IMR-90 (cell line): Measurements from ENCODE around the gene ALK. TPM values are rescaled to one million over a fixed set of nuclear protein-coding genes. Genes with fewer than 3 reads are reported as not detected.
A peak's percentile ranks its signal among the peaks of the same experiment; 100 is the strongest.

ENCODE experiments used
- ATAC-seq: fragments of 200-7000 bp; cut with Tn5 transposase; 2 replicates; pipeline ENCODE4 v1.9.1; 2020; ENCODE audit warnings: low read depth, mild to moderate bottlenecking, moderate library complexity
- BruUV-seq: library from RNA; stranded (reverse); fragments of 400-500 nt; replicated peaks from 2 replicates; lab custom pipeline; 2021; lab: Mats Ljungman, UMichigan
- CTCF ChIA-PET: fragments of 300-600 bp; formaldehyde crosslinking; extraction: SDS; loops from one replicate; lab custom pipeline; 2021; ENCODE audit warnings: antibody characterized with exemption; lab: Yijun Ruan, JAX
- POLR2A ChIA-PET: fragments of 300-600 bp; sonication (Branson Sonifier 250); formaldehyde crosslinking; loops from one replicate; lab custom pipeline; 2022; ENCODE audit warnings: antibody characterized with exemption; ENCODE audit not compliant: unreplicated experiment; lab: Charles Lee
- DNase-seq: peaks from one replicate; pipeline ENCODE4 v3.0.0; 2013
- H2AFZ ChIP-seq: replicated peaks from 2 replicates; pipeline ENCODE3; 2013; ENCODE audit warnings: low read length, mild to moderate bottlenecking; ENCODE audit not compliant: poor library complexity
- H2AK5ac ChIP-seq: 2 replicates; pipeline ENCODE4 v1.6.1; 2013; ENCODE audit warnings: low read depth, low read length, inconsistent platforms
- H2AK9ac ChIP-seq: replicated peaks from 2 replicates; pipeline ENCODE3; 2013; ENCODE audit warnings: mild to moderate bottlenecking, low read depth, low read length, moderate library complexity; ENCODE audit not compliant: poor library complexity
- H2BK120ac ChIP-seq: 2 replicates; pipeline ENCODE4 v1.6.1; 2013; ENCODE audit warnings: low read depth, low read length, inconsistent platforms
- H2BK15ac ChIP-seq: 3 replicates; pipeline ENCODE4 v1.6.1; 2013; ENCODE audit warnings: low read depth, low read length, inconsistent platforms
- H2BK20ac ChIP-seq: 2 replicates; pipeline ENCODE4 v1.6.1; 2013; ENCODE audit warnings: low read depth, mild to moderate bottlenecking, inconsistent platforms, low read length, moderate library complexity
- H2BK5ac ChIP-seq: 2 replicates; pipeline ENCODE4 v1.6.1; 2013; ENCODE audit warnings: mild to moderate bottlenecking, low read depth, low read length, inconsistent platforms; ENCODE audit not compliant: poor library complexity, severe bottlenecking
- H3K14ac ChIP-seq: replicated peaks from 2 replicates; pipeline ENCODE4 v1.6.1; 2013; ENCODE audit warnings: low read depth, low read length, inconsistent platforms
- H3K18ac ChIP-seq: 2 replicates; pipeline ENCODE4 v1.6.1; 2013; ENCODE audit warnings: low read depth, low read length, control low read depth
- H3K23ac ChIP-seq: 2 replicates; pipeline ENCODE4 v1.6.1; 2013; ENCODE audit warnings: low read depth, low read length, inconsistent platforms
- H3K27ac ChIP-seq: 2 replicates; pipeline ENCODE4 v1.5.1; 2013; ENCODE audit warnings: mild to moderate bottlenecking, control low read depth, low read length; ENCODE audit not compliant: insufficient read depth
- H3K27me3 ChIP-seq: 2 replicates; pipeline ENCODE4 v1.6.1; 2013; ENCODE audit warnings: low read length; ENCODE audit not compliant: control insufficient read depth, insufficient read depth
- H3K36me3 ChIP-seq: 2 replicates; pipeline ENCODE4 v1.6.1; 2013; ENCODE audit warnings: low read length, mixed read lengths; ENCODE audit not compliant: control insufficient read depth, insufficient read depth
- H3K4ac ChIP-seq: 2 replicates; pipeline ENCODE4 v1.6.1; 2013; ENCODE audit warnings: low read depth, low read length, inconsistent platforms
- H3K4me1 ChIP-seq: 2 replicates; pipeline ENCODE4 v1.6.1; 2013; ENCODE audit warnings: low read length, mixed read lengths; ENCODE audit not compliant: control insufficient read depth, insufficient read depth
- H3K4me2 ChIP-seq: 2 replicates; pipeline ENCODE4 v1.6.1; 2013; ENCODE audit warnings: low read depth, mild to moderate bottlenecking, control low read depth, low read length, moderate library complexity
- H3K4me3 ChIP-seq: 2 replicates; pipeline ENCODE4 v1.5.1; 2013; ENCODE audit warnings: low read depth, mild to moderate bottlenecking, control low read depth, low read length, moderate library complexity; ENCODE audit not compliant: insufficient read depth
- H3K56ac ChIP-seq: 2 replicates; pipeline ENCODE4 v1.6.1; 2013; ENCODE audit warnings: low read length, inconsistent platforms; ENCODE audit not compliant: insufficient read depth; ENCODE audit errors: extremely low read depth
- H3K79me1 ChIP-seq, 2 experiments: 2 replicates each; pipeline ENCODE4 v1.6.1; 2013; ENCODE audit warnings: low read length in 2 of 2, inconsistent platforms in 1 of 2, low read depth in 1 of 2
- H3K9ac ChIP-seq: 2 replicates; pipeline ENCODE4 v1.6.1; 2013; ENCODE audit warnings: low read depth, low read length, control low read depth
- H3K9me1 ChIP-seq: 2 replicates; pipeline ENCODE4 v1.6.1; 2013; ENCODE audit warnings: low read length, inconsistent platforms; ENCODE audit not compliant: insufficient read depth
- H3K9me3 ChIP-seq: 2 replicates; pipeline ENCODE4 v1.6.1; 2013; ENCODE audit warnings: low read length; ENCODE audit not compliant: control insufficient read depth, insufficient read depth
- H4K20me1 ChIP-seq: 2 replicates; pipeline ENCODE4 v1.6.1; 2013; ENCODE audit warnings: low read length, inconsistent platforms; ENCODE audit not compliant: insufficient read depth
- H4K5ac ChIP-seq: 2 replicates; pipeline ENCODE4 v1.6.1; 2013; ENCODE audit warnings: mild to moderate bottlenecking, low read depth, low read length, control low read depth
- H4K8ac ChIP-seq, 2 experiments: 2 replicates each; pipeline ENCODE4 v1.6.1; 2013; ENCODE audit warnings: low read depth in 2 of 2, low read length in 2 of 2, control low read depth in 1 of 2, inconsistent platforms in 1 of 2
- H4K91ac ChIP-seq: 2 replicates; pipeline ENCODE4 v1.6.1; 2013; ENCODE audit warnings: low read depth, low read length, inconsistent platforms; ENCODE audit not compliant: insufficient read depth
- BHLHE40 ChIP-seq: fragments of 150-350 bp; IDR thresholded peaks from 2 replicates; pipeline ENCODE4 v1.6.1; 2016; ENCODE audit warnings: mild to moderate bottlenecking, low read depth, low read length
- CEBPB ChIP-seq: IDR thresholded peaks from 2 replicates; pipeline ENCODE4 v1.6.1; 2012; ENCODE audit warnings: low read depth, low read length, improper control_type of control experiment
- FOS ChIP-seq: fragments of 150-350 bp; IDR thresholded peaks from 2 replicates; pipeline ENCODE4 v1.6.1; 2016; ENCODE audit warnings: low read depth, low read length
- MAZ ChIP-seq: IDR thresholded peaks from 2 replicates; pipeline ENCODE4 v1.6.1; 2012; ENCODE audit warnings: low read depth, mild to moderate bottlenecking, low read length, improper control_type of control experiment, moderate library complexity, borderline replicate concordance
- MXI1 ChIP-seq: IDR thresholded peaks from 2 replicates; pipeline ENCODE4 v1.6.1; 2012; ENCODE audit warnings: low read depth, mild to moderate bottlenecking, low read length, moderate library complexity, borderline replicate concordance
- NFE2L2 ChIP-seq: fragments of 150-350 bp; IDR thresholded peaks from 2 replicates; pipeline ENCODE4 v1.6.1; 2016; ENCODE audit warnings: low read depth, mild to moderate bottlenecking, low read length
- RAD21 ChIP-seq: IDR thresholded peaks from 2 replicates; pipeline ENCODE4 v1.6.1; 2012; ENCODE audit warnings: low read length, improper control_type of control experiment
- RCOR1 ChIP-seq: IDR thresholded peaks from 2 replicates; pipeline ENCODE4 v1.6.1; 2012; ENCODE audit warnings: mild to moderate bottlenecking, low read length, improper control_type of control experiment; ENCODE audit not compliant: insufficient replicate concordance
- RFX5 ChIP-seq: IDR thresholded peaks from 2 replicates; pipeline ENCODE4 v1.8.0; 2012; ENCODE audit warnings: low read depth, mild to moderate bottlenecking, low read length, moderate library complexity
- SMC3 ChIP-seq: fragments of 150-350 bp; IDR thresholded peaks from 2 replicates; pipeline ENCODE4 v1.6.1; 2016; ENCODE audit warnings: low read depth, mild to moderate bottlenecking, antibody characterized with exemption, low read length, moderate library complexity
- WGBS, 2 experiments: methylation state at CpG; one replicate each; pipeline versions ENCODE4 v1.1.5 to v1.1.7; 2013; ENCODE audit warnings: missing lambda C conversion rate in 2 of 2; ENCODE audit not compliant: insufficient read length in 1 of 2; ENCODE audit errors: extremely low coverage in 2 of 2; 5-methylcytosine and 5-hydroxymethylcytosine counted together
- dilution Hi-C: fragments of 300-500 bp; cut with HindIII; formaldehyde crosslinking; loops from one replicate; pipeline ENCODE4 v1.14.3; 2018; ENCODE audit warnings: low sequenced_read_pairs; ENCODE audit not compliant: unreplicated experiment
- in situ Hi-C: fragments of 300-500 bp; cut with MboI; formaldehyde crosslinking; loops from 3 replicates; pipeline ENCODE4 v1.14.3; 2019; ENCODE audit warnings: low sequenced_read_pairs, inconsistent platforms, mixed read lengths
- intact Hi-C: fragments of 100-400 bp; cut with micrococcal nuclease; formaldehyde crosslinking; loops from 2 replicates; pipeline ENCODE4 v1.10.0; 2022
- polyA plus RNA-seq, 3 experiments: library from polyadenylated mRNA; depleted of rRNA; stranded (reverse); fragments of >200 nt; gene quantifications; 2 replicates each; pipeline ENCODE4 v1.2.3, GENCODE V29; 2012; ENCODE audit warnings: low replicate concordance in 1 of 3
- total RNA-seq: library from RNA; depleted of rRNA; stranded (reverse); fragments of >200 nt; gene quantifications from 2 replicates; pipeline ENCODE4 v1.2.3, GENCODE V29; 2012
- TF ChIP-seq, protein P1 (sequence below): fragments of 150-350 bp; IDR thresholded peaks from 2 replicates; pipeline ENCODE4 v1.6.1; 2017; ENCODE audit warnings: mild to moderate bottlenecking, antibody characterized with exemption, low read length, low read depth
- TF ChIP-seq, protein P2 (sequence below): conservative IDR thresholded peaks from 2 replicates; pipeline ENCODE4 v1.5.1; 2012; ENCODE audit warnings: mild to moderate bottlenecking, low read depth, low read length, improper control_type of control experiment
- TF ChIP-seq, protein P3 (sequence below): fragments of 150-350 bp; IDR thresholded peaks from 2 replicates; pipeline ENCODE4 v1.6.1; 2016; ENCODE audit warnings: low read depth, mild to moderate bottlenecking, low read length, moderate library complexity, borderline replicate concordance

ALK gene
- total and polyA plus RNA-seq, 2 of the 4 experiments (the other 2 are of a cell fraction) = not detected

DNA sequence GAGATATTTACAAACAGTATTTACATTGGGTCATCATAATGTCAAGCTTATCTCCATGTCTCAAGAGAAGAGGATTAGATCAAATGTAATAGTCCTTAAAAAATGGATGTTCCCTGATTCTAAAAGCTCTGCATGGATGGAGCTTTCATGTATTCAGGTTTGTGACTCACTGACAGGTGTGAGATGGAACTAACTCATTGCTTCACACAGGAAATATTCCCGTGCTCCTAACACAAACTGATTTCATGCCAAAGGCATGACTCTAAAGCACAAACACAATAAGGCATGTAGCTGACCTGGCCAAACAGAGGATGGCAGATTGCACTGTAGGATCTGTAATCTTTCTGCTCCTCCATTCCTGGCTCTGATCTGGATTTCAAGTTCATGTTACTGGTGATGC, 110.0 kb downstream of the ALK start:
- no peak overlapping the region for H3K23ac ChIP-seq
- no peak overlapping the region for H3K4ac ChIP-seq
- H3K4me3 ChIP-seq = no peak overlapping the region
- H4K91ac ChIP-seq = no peak overlapping the region
- H3K18ac ChIP-seq = no peak overlapping the region
- no peak overlapping the region for H3K56ac ChIP-seq
- DNase-seq = peak; percentile 4
- no peak for TF ChIP-seq FOS
- TF ChIP-seq RFX5 = no peak
- TF ChIP-seq, protein P1, sequence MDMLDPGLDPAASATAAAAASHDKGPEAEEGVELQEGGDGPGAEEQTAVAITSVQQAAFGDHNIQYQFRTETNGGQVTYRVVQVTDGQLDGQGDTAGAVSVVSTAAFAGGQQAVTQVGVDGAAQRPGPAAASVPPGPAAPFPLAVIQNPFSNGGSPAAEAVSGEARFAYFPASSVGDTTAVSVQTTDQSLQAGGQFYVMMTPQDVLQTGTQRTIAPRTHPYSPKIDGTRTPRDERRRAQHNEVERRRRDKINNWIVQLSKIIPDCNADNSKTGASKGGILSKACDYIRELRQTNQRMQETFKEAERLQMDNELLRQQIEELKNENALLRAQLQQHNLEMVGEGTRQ = no peak
- no peak for TF ChIP-seq RCOR1
- no peak for TF ChIP-seq MXI1
- TF ChIP-seq RAD21 = no peak
- TF ChIP-seq SMC3 = no peak
- TF ChIP-seq, protein P2, sequence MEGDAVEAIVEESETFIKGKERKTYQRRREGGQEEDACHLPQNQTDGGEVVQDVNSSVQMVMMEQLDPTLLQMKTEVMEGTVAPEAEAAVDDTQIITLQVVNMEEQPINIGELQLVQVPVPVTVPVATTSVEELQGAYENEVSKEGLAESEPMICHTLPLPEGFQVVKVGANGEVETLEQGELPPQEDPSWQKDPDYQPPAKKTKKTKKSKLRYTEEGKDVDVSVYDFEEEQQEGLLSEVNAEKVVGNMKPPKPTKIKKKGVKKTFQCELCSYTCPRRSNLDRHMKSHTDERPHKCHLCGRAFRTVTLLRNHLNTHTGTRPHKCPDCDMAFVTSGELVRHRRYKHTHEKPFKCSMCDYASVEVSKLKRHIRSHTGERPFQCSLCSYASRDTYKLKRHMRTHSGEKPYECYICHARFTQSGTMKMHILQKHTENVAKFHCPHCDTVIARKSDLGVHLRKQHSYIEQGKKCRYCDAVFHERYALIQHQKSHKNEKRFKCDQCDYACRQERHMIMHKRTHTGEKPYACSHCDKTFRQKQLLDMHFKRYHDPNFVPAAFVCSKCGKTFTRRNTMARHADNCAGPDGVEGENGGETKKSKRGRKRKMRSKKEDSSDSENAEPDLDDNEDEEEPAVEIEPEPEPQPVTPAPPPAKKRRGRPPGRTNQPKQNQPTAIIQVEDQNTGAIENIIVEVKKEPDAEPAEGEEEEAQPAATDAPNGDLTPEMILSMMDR = no peak
- TF ChIP-seq BHLHE40 = no peak
- TF ChIP-seq MAZ = no peak
- TF ChIP-seq, protein P3, sequence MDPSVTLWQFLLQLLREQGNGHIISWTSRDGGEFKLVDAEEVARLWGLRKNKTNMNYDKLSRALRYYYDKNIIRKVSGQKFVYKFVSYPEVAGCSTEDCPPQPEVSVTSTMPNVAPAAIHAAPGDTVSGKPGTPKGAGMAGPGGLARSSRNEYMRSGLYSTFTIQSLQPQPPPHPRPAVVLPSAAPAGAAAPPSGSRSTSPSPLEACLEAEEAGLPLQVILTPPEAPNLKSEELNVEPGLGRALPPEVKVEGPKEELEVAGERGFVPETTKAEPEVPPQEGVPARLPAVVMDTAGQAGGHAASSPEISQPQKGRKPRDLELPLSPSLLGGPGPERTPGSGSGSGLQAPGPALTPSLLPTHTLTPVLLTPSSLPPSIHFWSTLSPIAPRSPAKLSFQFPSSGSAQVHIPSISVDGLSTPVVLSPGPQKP = no peak
- no peak for TF ChIP-seq NFE2L2
- no peak for TF ChIP-seq CEBPB
- no peak overlapping the region for H2AK5ac ChIP-seq
- no peak overlapping the region for H2AFZ ChIP-seq
- H3K14ac ChIP-seq = no peak overlapping the region
- no peak for ATAC-seq
- no peak overlapping the region for H2BK20ac ChIP-seq
- H3K4me2 ChIP-seq = no peak overlapping the region
- H3K9me1 ChIP-seq = no peaks in the 10 kb centered on the region
- intact Hi-C loops (no loop called here), in situ Hi-C loops (no loop called here), dilution Hi-C loops (no loop called here)
- H3K27me3 ChIP-seq = peaks cover 13% of the 10 kb centered on the region; the same call in 1 of the 2 replicates
- no peak overlapping the region for H4K8ac ChIP-seq
- no peak overlapping the region for H2BK120ac ChIP-seq
- POLR2A ChIA-PET = no interaction called here
- H3K27ac ChIP-seq = no peak overlapping the region
- H4K20me1 ChIP-seq = no peaks in the 10 kb centered on the region
- no peak overlapping the region for H2BK5ac ChIP-seq
- no peak overlapping the region for H4K5ac ChIP-seq
- BruUV-seq = no TSS peak
- H3K36me3 ChIP-seq = no peaks in the 10 kb centered on the region
- no peak overlapping the region for H3K9ac ChIP-seq
- no peaks in the 10 kb centered on the region for H3K79me1 ChIP-seq
- CTCF ChIA-PET = no interaction called here
- no CpG with 5 or more reads among the region's 1 CpG for WGBS, 2 experiments
- no peaks in the 10 kb centered on the region for H3K4me1 ChIP-seq
- no peak overlapping the region for H2AK9ac ChIP-seq
- H3K9me3 ChIP-seq = no peaks in the 10 kb centered on the region
- H2BK15ac ChIP-seq = no peak overlapping the region
